ENCODE measurements around the gene TNFRSF25.

Gene TNFRSF25

DNA sequence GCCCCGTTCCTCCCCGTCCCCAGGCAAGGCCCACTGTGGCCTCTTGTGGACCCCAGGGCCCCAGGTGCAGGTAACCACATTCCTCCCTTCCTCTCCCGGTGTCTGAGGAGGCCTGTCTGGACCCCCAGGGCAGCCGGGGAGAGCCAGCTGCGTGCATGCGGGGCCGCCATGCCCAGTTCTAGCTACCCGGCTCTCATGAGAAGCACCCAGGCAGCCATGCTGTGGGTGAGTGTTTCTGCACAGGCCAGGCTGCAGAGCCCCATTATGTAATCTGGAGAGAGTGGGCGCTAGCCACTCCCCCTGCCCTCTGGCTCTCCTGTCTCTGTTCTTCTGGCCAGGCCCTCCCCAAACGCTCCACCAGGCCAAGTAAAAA is 43.9 kb upstream of the TNFRSF25 start:
- TF ChIP-seq FOXP2 (optimal IDR thresholded peaks at IDR 0.05; ENCODE audit: borderline replicate concordance, extremely low read depth, extremely low read length, insufficient read depth) (no peak), REST (IDR thresholded peaks at IDR 0.05; ENCODE audit: insufficient read depth in 1 of 2, low read depth in 2 of 2, low read length in 2 of 2) (no peak), POLR2AphosphoS5 (IDR thresholded peaks at IDR 0.05; ENCODE audit: low read depth, low read length) (no peak), TAF1 (IDR thresholded peaks at IDR 0.05; ENCODE audit: borderline replicate concordance, insufficient read depth, low read length) (no peak), SIN3A (IDR thresholded peaks at IDR 0.05; ENCODE audit: borderline replicate concordance, insufficient read depth, low read length) (no peak)

GRCh38 chr1:6509220-6509918 is 43.4 kb upstream of the TNFRSF25 start:
- TF ChIP-seq REST (IDR thresholded peaks at IDR 0.05; ENCODE audit: insufficient read depth in 1 of 2, low read depth in 2 of 2, low read length in 2 of 2), result no peak
- no peak for TF ChIP-seq FOXP2 (optimal IDR thresholded peaks at IDR 0.05; ENCODE audit: borderline replicate concordance, extremely low read depth, extremely low read length, insufficient read depth)
- TF ChIP-seq POLR2AphosphoS5 (IDR thresholded peaks at IDR 0.05; ENCODE audit: low read depth, low read length), result no peak
- no peak for TF ChIP-seq TAF1 (IDR thresholded peaks at IDR 0.05; ENCODE audit: borderline replicate concordance, insufficient read depth, low read length)
- TF ChIP-seq SIN3A (IDR thresholded peaks at IDR 0.05; ENCODE audit: borderline replicate concordance, insufficient read depth, low read length), result no peak

- TF ChIP-seq POLR2AphosphoS5 (IDR thresholded peaks at IDR 0.05; ENCODE audit: low read depth, low read length), result no peak
- no peak for TF ChIP-seq REST (IDR thresholded peaks at IDR 0.05; ENCODE audit: insufficient read depth in 1 of 2, low read depth in 2 of 2, low read length in 2 of 2)
- no peak for TF ChIP-seq FOXP2 (optimal IDR thresholded peaks at IDR 0.05; ENCODE audit: borderline replicate concordance, extremely low read depth, extremely low read length, insufficient read depth)
- no peak for TF ChIP-seq TAF1 (IDR thresholded peaks at IDR 0.05; ENCODE audit: borderline replicate concordance, insufficient read depth, low read length)
- TF ChIP-seq SIN3A (IDR thresholded peaks at IDR 0.05; ENCODE audit: borderline replicate concordance, insufficient read depth, low read length), result no peak
Observed at GRCh38 chr1:6508816-6509189, 42.8 kb upstream of the TNFRSF25 start.

- no peak for TF ChIP-seq REST (IDR thresholded peaks at IDR 0.05; ENCODE audit: insufficient read depth in 1 of 2, low read depth in 2 of 2, low read length in 2 of 2)
- TF ChIP-seq FOXP2 (optimal IDR thresholded peaks at IDR 0.05; ENCODE audit: borderline replicate concordance, extremely low read depth, extremely low read length, insufficient read depth), result no peak
- no peak for TF ChIP-seq SIN3A (IDR thresholded peaks at IDR 0.05; ENCODE audit: borderline replicate concordance, insufficient read depth, low read length)
- no peak for TF ChIP-seq TAF1 (IDR thresholded peaks at IDR 0.05; ENCODE audit: borderline replicate concordance, insufficient read depth, low read length)
Observed at GRCh38 chr1:6508154-6508815, 42.3 kb upstream of the TNFRSF25 start.

Data from PFSK-1 (cell line).